Tibial artery (tissue), 4 donors: ENCODE results near the gene B4GAT1.

Source experiments
- DNase-seq, 2 donors: peaks; one replicate each; pipeline ENCODE4 v3.0.0-alpha.2; 2019
- H3K27ac ChIP-seq, 2 donors: fragments of 200-600 bp; sonication (generic) in 1 of 2; 1 replicate in 1 of 2; 2 replicates in 1 of 2; pipeline ENCODE4 v1.5.1; 2018 to 2019; ENCODE audit warnings: mild to moderate bottlenecking in 1 of 2
- H3K27me3 ChIP-seq, 2 donors: fragments of 200-600 bp; sonication (generic) in 1 of 2; one replicate each; pipeline versions ENCODE4 v1.5.1 to v1.6.0; 2016 to 2019
- H3K36me3 ChIP-seq, 3 donors: fragments of 200-600 bp; sonication (generic) in 2 of 3; one replicate each; pipeline ENCODE4 v1.5.1; 2016 to 2019; ENCODE audit warnings: mild to moderate bottlenecking in 2 of 3
- H3K4me1 ChIP-seq, 4 donors: fragments of 200-600 bp; sonication (generic) in 2 of 4; 1 replicate in 3 of 4; 2 replicates in 1 of 4; pipeline ENCODE4 v1.5.1; 2016 to 2019
- H3K4me3 ChIP-seq, 2 donors: fragments of 200-600 bp; sonication (generic) in 1 of 2; 1 replicate in 1 of 2; 2 replicates in 1 of 2; pipeline ENCODE4 v1.5.1; 2018 to 2019; ENCODE audit warnings: mild to moderate bottlenecking in 2 of 2
- H3K9me3 ChIP-seq, 3 donors: fragments of 200-600 bp; sonication (generic) in 1 of 3; one replicate each; pipeline ENCODE4 v1.5.1; 2016 to 2019
- CTCF ChIP-seq, 2 experiments: fragments of 200-600 bp in 1 of 2; fragments of 450-650 bp in 1 of 2; IDR thresholded peaks; one replicate each; pipeline ENCODE4 v1.5.1; 2017 to 2019; ENCODE audit warnings: antibody characterized with exemption in 2 of 2, mild to moderate bottlenecking in 1 of 2, moderate library complexity in 1 of 2
- intact Hi-C: fragments of 100-400 bp; cut with DNase I; formaldehyde crosslinking; loops from one replicate; pipeline ENCODE4 v1.15.0; 2023; ENCODE audit warnings: low total_unique reads

Gene B4GAT1

GRCh38 chr11:66338276-66339161 is 8.9 kb downstream of the B4GAT1 start:
- Histone ChIP-seq H3K36me3 (peaks cover 22 to 68% (median 36%) of the 10 kb centered on the region in 3 donors), H3K4me3 (no peak overlapping the region), H3K27ac (no peak overlapping the region), H3K4me1 (peaks cover 0 to 40% (median 30%) of the 10 kb centered on the region in 4 donors), H3K27me3 (no peaks in the 10 kb centered on the region), H3K9me3 (no peaks in the 10 kb centered on the region)
- DNase-seq, result peak in 1 of 2 donors; percentile 17
- intact Hi-C loops, result no loop called here
- no peak for TF ChIP-seq CTCF (IDR thresholded peaks at IDR 0.05)

- no peaks in the 10 kb centered on the region for H3K27me3 ChIP-seq
- no peaks in the 10 kb centered on the region for H3K9me3 ChIP-seq
- DNase-seq, result peak in 1 of 2 donors; percentile 18
- intact Hi-C loops, result no loop called here
- H3K4me1 ChIP-seq, result peaks cover 0 to 36% (median 25%) of the 10 kb centered on the region in 4 donors
- peak overlapping the region in 1 of 2 donors; percentile 57 for H3K27ac ChIP-seq
- peak overlapping the region in 1 of 2 donors; percentile 66 for H3K4me3 ChIP-seq
- H3K36me3 ChIP-seq, result peaks cover 22 to 75% (median 47%) of the 10 kb centered on the region in 3 donors
- TF ChIP-seq CTCF (IDR thresholded peaks at IDR 0.05), result no peak
These were observed 10.1 kb downstream of the B4GAT1 start for GRCh38 chr11:66337103-66337899.

- peak; percentile 7 to 19 for TF ChIP-seq CTCF (IDR thresholded peaks at IDR 0.05)
- DNase-seq, result peak in 1 of 2 donors; percentile 51
- Histone ChIP-seq H3K36me3 (peaks cover 20 to 75% (median 42%) of the 10 kb centered on the region in 3 donors), H3K27ac (peak within 1 kb of the TSS; percentile 57 to 72), H3K27me3 (no peaks in the 10 kb centered on the region), H3K4me1 (peaks cover 0 to 36% (median 25%) of the 10 kb centered on the region in 4 donors), H3K9me3 (no peaks in the 10 kb centered on the region), H3K4me3 (peak within 1 kb of the TSS; percentile 54 to 66)
- intact Hi-C loops, result no loop called here
These were observed 11.0 kb downstream of the B4GAT1 start, which contains the start of gene RIN1 for GRCh38 chr11:66336234-66337102. RIN1 (minus strand) TSS chr11:66336434; CDS start chr11:66336402, 32 bp downstream.

- no peaks in the 10 kb centered on the region for H3K27me3 ChIP-seq
- peak overlapping the region; percentile 57 to 72 for H3K27ac ChIP-seq
- peaks cover 0 to 36% (median 25%) of the 10 kb centered on the region in 4 donors for H3K4me1 ChIP-seq
- peak in 1 of 2 donors; percentile 24 for DNase-seq
- no peaks in the 10 kb centered on the region for H3K9me3 ChIP-seq
- TF ChIP-seq CTCF (IDR thresholded peaks at IDR 0.05), result no peak
- H3K4me3 ChIP-seq, result peak overlapping the region; percentile 54 to 66
- intact Hi-C loops, result no loop called here
- H3K36me3 ChIP-seq, result peaks cover 12 to 67% (median 35%) of the 10 kb centered on the region in 3 donors
These were observed 11.7 kb downstream of the B4GAT1 start for GRCh38 chr11:66335531-66336233.
